Activated CD8-positive, alpha-beta T cell treated with anti-CD3 and anti-CD28 coated beads, Interleukin-2, amount 10 ng/mL, durations not matched to agents 7 days and 5 days (primary cell): ENCODE data around the gene GALNS. TPM values are rescaled to one million over a fixed set of nuclear protein-coding genes. Genes with fewer than 3 reads are reported as not detected.
A peak's percentile ranks its signal among the peaks of the same experiment; 100 is the strongest.

Experiments used
- ATAC-seq: fragments of 150-1000 bp; cut with Tn5 transposase; one replicate; pipeline ENCODE4 v1.10.0; 2021; ENCODE audit warnings: moderate library complexity
- CTCF ChIA-PET: fragments of 350-600 bp; sonication (Branson Sonifier 250); formaldehyde crosslinking; loops from one replicate; lab custom pipeline; 2021; ENCODE audit warnings: antibody characterized with exemption; lab: Charles Lee
- POLR2A ChIA-PET: fragments of 350-600 bp; sonication (Branson Sonifier 250); formaldehyde crosslinking; loops from one replicate; lab custom pipeline; 2021; ENCODE audit warnings: antibody characterized with exemption; lab: Charles Lee
- DNase-seq: peaks from one replicate; pipeline ENCODE4 v3.0.0-alpha.2; 2020
- H3K27ac Mint-ChIP-seq: one replicate; pipeline ENCODE4 v1.8.0; 2021; ENCODE audit warnings: mild to moderate bottlenecking, mixed read lengths
- H3K27me3 Mint-ChIP-seq: one replicate; pipeline ENCODE4 v1.8.0; 2021; ENCODE audit warnings: low read depth, mixed read lengths
- H3K36me3 Mint-ChIP-seq: one replicate; pipeline ENCODE4 v1.8.0; 2021; ENCODE audit warnings: low read depth, mixed read lengths
- H3K4me1 Mint-ChIP-seq: one replicate; pipeline ENCODE4 v1.8.0; 2021; ENCODE audit warnings: low read depth, mixed read lengths
- H3K4me3 Mint-ChIP-seq: one replicate; pipeline ENCODE4 v1.8.0; 2021; ENCODE audit warnings: mild to moderate bottlenecking, mixed read lengths
- H3K9me3 Mint-ChIP-seq: one replicate; pipeline ENCODE4 v1.8.0; 2022; ENCODE audit warnings: mixed read lengths; ENCODE audit not compliant: insufficient read depth
- total RNA-seq, 2 experiments: library from RNA; stranded (reverse); gene quantifications; one replicate each; pipeline ENCODE4 v1.2.3, GENCODE V29; 2021

The GALNS gene
- total RNA-seq, 2 experiments from 2014 or later = 31.1 to 33.3 TPM

DNA sequence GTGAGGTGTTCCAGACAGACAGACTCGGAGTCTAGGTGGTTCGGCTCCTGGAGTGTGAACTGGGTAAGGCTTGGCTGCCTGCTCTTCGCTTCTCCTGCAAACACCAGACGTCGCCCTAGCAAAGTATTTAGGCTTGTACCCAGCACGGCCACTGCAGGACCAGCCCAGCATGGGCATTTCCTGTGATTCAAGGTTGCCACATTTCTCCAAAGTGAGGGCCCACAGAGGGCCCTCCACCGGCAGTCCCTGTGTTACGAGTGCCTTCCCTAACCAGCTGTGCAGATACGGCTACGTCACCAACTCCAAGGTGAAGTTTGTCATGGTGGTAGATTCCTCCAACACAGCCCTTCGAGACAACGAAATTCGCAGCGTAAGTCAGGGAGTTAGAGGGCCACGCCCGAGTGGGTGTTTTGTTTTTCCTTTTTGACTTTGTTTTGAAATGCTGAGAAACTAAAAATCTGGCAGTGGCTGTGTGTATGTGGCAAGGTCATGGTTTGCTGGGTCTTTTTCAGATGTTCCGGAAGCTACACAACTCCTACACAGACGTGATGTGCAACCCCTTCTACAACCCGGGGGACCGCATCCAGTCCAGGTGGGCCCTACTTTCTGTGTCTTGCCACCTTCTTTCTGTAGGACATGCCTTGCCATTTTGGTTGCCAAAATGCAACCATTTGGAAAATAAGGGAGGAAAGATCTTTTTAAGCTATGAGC, 2.8 kb upstream of the GALNS start:
- H3K4me3 Mint-ChIP-seq = no peak overlapping the region
- POLR2A ChIA-PET = no interaction called here
- CTCF ChIA-PET = interaction anchor here (2.1 to 2.9 kb wide), 2 partner anchors 44 to 48 kb away, joined by 12 to 42 read pairs; partner anchors contain the start of gene APRT
- no peak for DNase-seq
- peaks cover 25% of the 10 kb centered on the region for H3K4me1 Mint-ChIP-seq
- H3K27me3 Mint-ChIP-seq = no peaks in the 10 kb centered on the region
- no peak for ATAC-seq
- H3K9me3 Mint-ChIP-seq = no peaks in the 10 kb centered on the region
- peaks cover 24% of the 10 kb centered on the region for H3K36me3 Mint-ChIP-seq
- no peak overlapping the region for H3K27ac Mint-ChIP-seq

DNA sequence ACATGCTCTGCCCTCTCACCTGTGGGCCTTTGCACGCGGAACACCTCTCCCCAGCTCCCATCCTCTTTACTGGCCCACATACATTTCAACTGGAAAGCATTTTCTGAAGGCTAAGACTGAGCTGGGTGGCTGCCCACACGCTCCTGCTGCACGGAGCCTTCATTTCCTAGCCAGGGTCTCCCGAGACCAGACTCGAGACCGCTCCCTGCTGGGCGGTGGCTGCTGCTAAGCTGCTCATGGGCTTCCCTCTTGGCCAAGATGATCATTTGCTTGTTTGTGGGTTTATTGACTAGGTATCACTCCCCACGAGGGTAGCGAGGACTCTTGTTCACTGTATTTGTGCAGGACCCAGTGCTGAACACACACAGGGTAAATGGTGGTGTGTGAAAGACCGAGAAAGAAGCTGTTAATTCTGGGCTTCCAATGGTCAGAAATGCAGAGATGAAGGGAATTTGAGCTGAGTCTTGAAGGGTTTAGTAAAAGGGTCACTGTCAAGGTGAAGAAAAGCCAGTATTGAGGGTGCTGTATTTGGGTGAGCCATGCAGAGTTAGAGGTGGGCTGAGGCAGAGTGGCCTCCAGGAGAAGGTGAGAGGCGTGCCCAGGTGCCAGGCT, 1.1 kb upstream of the GALNS start:
- Mint-ChIP-seq H3K36me3 (peaks cover 24% of the 10 kb centered on the region), H3K9me3 (no peaks in the 10 kb centered on the region), H3K4me3 (peak overlapping the region; percentile 97), H3K27me3 (no peaks in the 10 kb centered on the region), H3K4me1 (peaks cover 28% of the 10 kb centered on the region), H3K27ac (peak overlapping the region; percentile 94)
- ATAC-seq = peak; percentile 71
- ChIA-PET POLR2A (interaction anchor here (0.8 to 2.7 kb wide), 6 partner anchors 11 to 77 kb away, joined by 3 to 11 read pairs (median 6); partner anchors contain the start of gene APRT), CTCF (interaction anchor here (0.6 to 2.9 kb wide), 21 partner anchors 11 to 383 kb away, joined by 3 to 42 read pairs (median 4); partner anchors contain the start of genes APRT and ZNF778)
- DNase-seq = peak; percentile 84

DNA sequence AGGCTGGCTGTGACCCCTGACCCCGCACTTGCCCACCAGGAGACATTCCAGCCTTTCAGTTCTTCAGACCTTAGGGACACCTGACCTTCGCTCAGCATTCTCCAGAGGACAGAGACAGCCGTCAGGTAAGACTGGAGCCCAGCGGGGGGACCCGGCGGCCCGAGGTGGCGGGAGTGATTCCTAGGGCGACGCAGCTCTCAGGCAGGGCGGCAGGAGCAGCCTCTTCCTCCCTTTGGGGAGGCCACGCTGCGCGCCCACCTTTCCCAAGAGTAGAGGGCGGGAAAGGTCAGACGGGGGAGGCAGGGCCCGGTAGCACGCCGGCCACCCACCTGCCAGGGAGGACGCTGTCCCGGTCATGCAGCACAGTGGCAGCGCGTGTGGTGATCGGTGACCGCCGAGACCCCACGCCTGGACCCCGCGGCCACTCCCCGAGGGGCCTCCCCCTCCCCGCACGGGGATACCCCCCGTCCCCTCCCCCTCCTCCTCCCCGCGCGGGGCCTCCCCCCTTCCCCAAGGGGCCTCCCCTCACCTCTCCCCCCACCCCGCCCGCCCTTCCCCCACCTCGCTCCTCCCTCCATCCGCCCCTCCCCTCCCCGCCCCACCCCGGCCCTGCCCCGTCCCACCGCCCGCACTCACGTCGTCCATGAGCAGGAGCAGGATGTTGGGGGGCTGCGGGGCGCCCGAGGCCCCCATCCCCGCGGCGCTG, 472 bp downstream of the GALNS start:
- Mint-ChIP-seq H3K4me3 (peak overlapping the region; percentile 97), H3K4me1 (peaks cover 28% of the 10 kb centered on the region), H3K27me3 (no peaks in the 10 kb centered on the region), H3K9me3 (no peaks in the 10 kb centered on the region), H3K36me3 (peaks cover 24% of the 10 kb centered on the region), H3K27ac (peak overlapping the region; percentile 94)
- ChIA-PET CTCF (interaction anchor here (1.0 to 2.9 kb wide), 6 partner anchors 38 to 361 kb away, joined by 4 to 42 read pairs (median 6); partner anchors contain the start of genes APRT and ZNF778), POLR2A (interaction anchor here (0.6 to 2.7 kb wide), 4 partner anchors 9 to 76 kb away, joined by 3 to 11 read pairs (median 5); no protein-coding TSS in a partner anchor)
- ATAC-seq = no peak
- peak; percentile 23 for DNase-seq

DNA sequence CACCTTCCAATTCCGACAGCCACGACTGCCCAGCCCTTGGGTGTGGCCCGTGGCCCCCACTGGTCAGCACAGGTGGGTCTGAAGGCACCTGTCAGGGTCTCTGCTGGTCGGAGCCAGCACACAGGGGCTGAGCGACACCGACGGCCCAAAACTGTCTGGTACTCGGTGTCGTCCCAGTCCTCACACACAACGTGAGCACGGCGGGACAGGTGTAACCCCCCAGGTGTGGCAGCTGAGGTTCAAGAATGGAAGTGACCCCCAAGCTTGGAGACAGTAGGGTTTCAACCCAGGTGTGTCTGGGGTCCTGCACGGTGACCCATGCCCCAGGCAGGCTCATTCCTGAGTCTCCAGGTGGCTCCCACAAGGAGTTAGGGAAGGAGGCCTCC, 1.0 kb downstream of the GALNS start:
- H3K27me3 Mint-ChIP-seq = no peaks in the 10 kb centered on the region
- H3K4me3 Mint-ChIP-seq = peak overlapping the region; percentile 74
- peaks cover 19% of the 10 kb centered on the region for H3K36me3 Mint-ChIP-seq
- H3K4me1 Mint-ChIP-seq = peaks cover 28% of the 10 kb centered on the region
- ChIA-PET POLR2A (interaction anchor here (0.6 to 2.7 kb wide), 2 partner anchors 43 to 46 kb away, joined by 3 to 11 read pairs; no protein-coding TSS in a partner anchor), CTCF (no interaction called here)
- no peaks in the 10 kb centered on the region for H3K9me3 Mint-ChIP-seq
- ATAC-seq = no peak
- peak overlapping the region; percentile 64 for H3K27ac Mint-ChIP-seq
- no peak for DNase-seq

DNA sequence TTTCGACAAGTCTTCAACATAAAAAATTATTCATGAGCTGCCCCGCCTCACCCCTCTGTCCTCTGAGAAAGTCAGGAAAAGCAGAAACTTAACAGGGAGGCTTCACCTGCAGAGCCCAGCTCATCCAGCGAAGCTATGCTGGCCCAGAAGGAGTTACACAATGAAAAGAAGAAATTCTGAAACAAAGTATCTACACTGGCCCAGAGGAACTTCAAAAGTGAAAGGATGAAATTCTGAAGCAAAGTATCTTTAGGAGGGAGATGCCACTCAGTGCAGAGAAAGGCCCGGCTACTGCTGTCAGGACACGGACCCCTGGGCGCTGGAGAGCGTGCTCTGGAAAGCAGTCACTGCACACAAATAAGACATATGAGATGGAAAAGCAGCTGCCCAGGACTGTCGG, 1.6 kb downstream of the GALNS start:
- DNase-seq (no peak), ATAC-seq (no peak)
- Mint-ChIP-seq H3K4me3 (peak overlapping the region; percentile 56), H3K9me3 (no peaks in the 10 kb centered on the region), H3K36me3 (peaks cover 16% of the 10 kb centered on the region), H3K4me1 (peaks cover 28% of the 10 kb centered on the region), H3K27ac (peak overlapping the region; percentile 23), H3K27me3 (no peaks in the 10 kb centered on the region)
- POLR2A ChIA-PET = interaction anchor here (0.6 to 0.9 kb wide), 2 partner anchors 8 to 42 kb away, joined by 3 read pairs; no protein-coding TSS in a partner anchor
- CTCF ChIA-PET = no interaction called here

DNA sequence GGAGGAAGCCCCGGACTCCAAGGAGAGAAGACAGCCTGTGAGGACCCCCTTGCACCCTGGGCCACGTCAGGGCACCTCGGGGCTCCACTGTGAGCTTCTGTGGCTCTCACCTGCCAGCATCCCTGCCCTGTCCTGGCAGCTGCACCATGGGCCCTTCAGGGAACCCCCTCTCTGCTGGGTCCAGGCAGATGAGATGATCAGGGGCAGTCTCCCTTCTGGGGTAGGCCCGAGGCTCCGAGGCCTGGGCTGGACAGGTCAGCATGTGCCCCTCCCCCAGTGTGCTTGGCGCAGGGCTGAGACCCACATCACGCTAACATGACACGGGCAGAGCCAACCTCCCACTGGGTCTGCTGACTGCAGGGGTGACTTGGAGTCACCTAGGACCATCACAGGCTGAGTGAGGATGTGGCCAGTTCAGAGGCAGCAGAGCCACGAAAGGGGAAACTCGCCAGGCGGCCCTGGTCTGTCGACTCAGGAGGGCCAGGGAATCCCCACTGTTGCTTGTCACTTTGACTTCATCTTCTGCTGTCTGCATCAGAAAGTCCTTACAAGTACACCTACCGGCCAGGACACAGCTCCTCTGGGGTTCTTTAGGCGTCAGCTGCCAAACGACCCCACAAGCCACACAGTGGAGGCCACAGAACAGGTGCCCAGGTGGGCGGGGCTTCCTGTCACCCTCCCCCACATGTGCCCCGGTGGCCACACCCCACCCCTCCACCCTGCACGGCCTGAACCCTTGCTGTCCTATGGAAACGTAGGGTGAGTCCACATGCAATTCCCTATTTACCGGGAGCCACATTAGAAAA, 2.2 kb downstream of the GALNS start:
- ATAC-seq (no peak), DNase-seq (peak; percentile 46)
- Mint-ChIP-seq H3K27ac (peak overlapping the region; percentile 43), H3K9me3 (no peaks in the 10 kb centered on the region), H3K27me3 (no peaks in the 10 kb centered on the region), H3K4me3 (peak overlapping the region; percentile 56), H3K36me3 (peaks cover 11% of the 10 kb centered on the region), H3K4me1 (peaks cover 28% of the 10 kb centered on the region)
- POLR2A ChIA-PET = interaction anchor here (0.5 to 0.9 kb wide), 2 partner anchors 9 to 805 kb away, joined by 3 read pairs; no protein-coding TSS in a partner anchor
- CTCF ChIA-PET = no interaction called here

DNA sequence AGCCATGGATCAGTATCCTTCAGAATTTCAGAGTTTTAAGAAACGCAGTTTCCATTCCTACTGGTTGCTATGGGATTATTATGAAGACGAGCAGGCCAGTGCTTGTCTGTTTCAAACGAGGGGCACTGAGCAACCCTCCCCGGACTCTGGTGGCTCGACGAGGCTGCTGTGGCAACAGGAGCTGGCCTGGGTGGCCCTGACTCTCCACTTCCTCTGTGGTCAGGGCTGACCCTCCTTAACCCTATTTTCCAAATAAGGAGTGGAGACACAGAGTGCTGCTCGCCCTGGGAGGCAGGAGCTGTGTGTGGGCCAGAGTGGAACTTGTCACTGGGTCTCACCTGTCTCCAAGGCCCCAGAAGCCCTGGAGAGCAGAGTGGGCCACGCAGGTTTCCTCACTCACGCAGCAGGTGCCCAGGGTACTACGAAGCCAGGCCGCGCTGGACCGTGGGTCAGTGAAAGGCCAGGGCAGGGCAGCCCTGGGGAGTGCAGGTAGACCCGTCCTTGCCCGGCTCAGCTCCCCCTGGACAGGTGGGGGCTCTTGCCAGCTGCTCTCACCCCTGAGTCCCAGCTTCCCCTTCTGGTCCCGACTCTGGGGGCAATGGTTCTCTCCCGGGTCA, 3.3 kb downstream of the GALNS start:
- DNase-seq = no peak
- no peaks in the 10 kb centered on the region for H3K9me3 Mint-ChIP-seq
- no peak overlapping the region for H3K4me3 Mint-ChIP-seq
- H3K4me1 Mint-ChIP-seq = peaks cover 25% of the 10 kb centered on the region
- H3K36me3 Mint-ChIP-seq = peaks cover 5% of the 10 kb centered on the region
- H3K27ac Mint-ChIP-seq = no peak overlapping the region
- POLR2A ChIA-PET = interaction anchor here (0.5 to 1.2 kb wide), 2 partner anchors 41 to 806 kb away, joined by 3 to 4 read pairs; partner anchors contain the start of gene APRT
- CTCF ChIA-PET = no interaction called here
- no peaks in the 10 kb centered on the region for H3K27me3 Mint-ChIP-seq
- ATAC-seq = no peak

DNA sequence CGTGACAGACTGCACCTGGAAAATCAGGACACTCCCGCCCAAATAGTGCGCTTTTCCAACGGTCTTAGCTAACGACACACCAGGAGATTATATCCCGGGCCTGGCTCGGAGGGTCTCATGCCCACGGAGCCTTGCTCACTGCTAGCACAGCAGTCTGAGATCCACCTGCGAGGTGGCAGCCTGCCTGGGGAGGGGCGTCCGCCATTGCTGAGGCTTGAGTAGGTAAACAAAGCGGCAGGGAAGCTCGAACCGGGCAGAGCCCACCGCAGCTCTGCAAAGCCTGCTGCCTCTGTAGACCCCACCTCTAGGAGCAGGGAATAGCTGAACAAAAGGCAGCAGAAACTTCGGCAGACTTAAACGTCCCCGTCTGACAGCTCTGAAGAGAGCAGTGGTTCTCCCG, 5.1 kb downstream of the GALNS start:
- ChIA-PET POLR2A (no interaction called here), CTCF (no interaction called here)
- Mint-ChIP-seq H3K36me3 (peaks cover 3% of the 10 kb centered on the region), H3K9me3 (no peaks in the 10 kb centered on the region), H3K4me3 (no peak overlapping the region), H3K4me1 (peaks cover 17% of the 10 kb centered on the region), H3K27ac (no peak overlapping the region), H3K27me3 (no peaks in the 10 kb centered on the region)
- no peak for ATAC-seq
- DNase-seq = no peak

DNA sequence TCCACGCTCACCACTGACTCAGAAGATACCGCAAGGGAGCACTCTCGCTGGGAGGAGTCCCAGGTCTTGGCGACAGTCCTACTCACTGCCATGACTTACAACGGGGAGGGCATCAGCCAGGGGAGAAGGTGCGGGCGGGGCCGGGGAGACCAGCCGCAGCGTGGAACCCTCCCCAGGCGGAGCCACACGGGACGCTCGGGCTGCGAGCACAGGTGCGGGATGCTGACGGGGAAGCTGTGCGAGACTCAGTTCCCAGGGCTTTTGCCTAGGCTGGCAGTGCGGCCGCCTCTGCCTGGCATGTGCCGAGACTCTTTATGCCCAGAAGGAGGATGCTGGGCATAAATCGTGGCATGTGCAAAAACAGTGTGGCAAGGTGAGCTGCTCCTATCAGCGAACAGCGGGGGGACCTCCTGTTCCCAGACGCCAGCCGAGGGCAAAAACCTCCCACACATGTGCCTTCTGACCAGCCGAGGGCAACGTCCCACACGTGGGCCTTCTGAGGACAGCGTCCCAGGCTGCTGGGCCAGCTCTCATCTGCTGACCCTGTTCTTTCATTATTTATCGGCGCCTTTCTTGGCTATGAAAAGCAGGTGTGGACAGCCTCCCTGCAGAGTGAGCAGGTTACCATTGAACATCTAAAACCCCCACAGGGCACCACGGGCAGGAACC, 6.1 kb downstream of the GALNS start:
- DNase-seq (no peak), ATAC-seq (no peak)
- Mint-ChIP-seq H3K4me1 (peaks cover 13% of the 10 kb centered on the region), H3K27me3 (no peaks in the 10 kb centered on the region), H3K9me3 (no peaks in the 10 kb centered on the region), H3K27ac (no peak overlapping the region), H3K4me3 (no peak overlapping the region), H3K36me3 (peaks cover 3% of the 10 kb centered on the region)
- CTCF ChIA-PET = no interaction called here
- POLR2A ChIA-PET = no interaction called here

DNA sequence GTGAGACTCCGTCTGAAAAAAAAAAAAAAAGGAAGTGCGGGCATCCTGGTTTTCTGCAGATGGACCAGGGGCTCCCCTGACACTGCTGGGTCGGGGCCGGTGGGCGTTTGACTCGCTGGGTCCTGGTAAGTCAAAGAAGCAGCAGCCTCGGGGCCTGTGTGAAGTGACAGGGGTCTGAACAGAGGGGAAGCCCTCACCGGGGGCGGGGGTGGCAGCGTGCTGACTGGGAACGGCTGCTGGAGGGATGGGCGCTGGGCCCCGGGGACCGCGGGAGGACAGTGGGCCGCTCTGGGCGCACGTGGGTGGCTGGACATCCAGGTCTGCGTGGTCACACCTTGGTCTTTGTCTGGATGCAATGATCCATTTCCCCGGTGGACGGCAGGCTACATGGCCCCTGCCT, 8.2 kb downstream of the GALNS start:
- H3K36me3 Mint-ChIP-seq = no peaks in the 10 kb centered on the region
- H3K4me1 Mint-ChIP-seq = no peaks in the 10 kb centered on the region
- DNase-seq (no peak), ATAC-seq (no peak)
- H3K27me3 Mint-ChIP-seq = no peaks in the 10 kb centered on the region
- no peak overlapping the region for H3K27ac Mint-ChIP-seq
- ChIA-PET CTCF (no interaction called here), POLR2A (no interaction called here)
- no peaks in the 10 kb centered on the region for H3K9me3 Mint-ChIP-seq
- no peak overlapping the region for H3K4me3 Mint-ChIP-seq
